Prostate gland (tissue), 2 donors: ENCODE measurements around the gene HYOU1. TPM values are rescaled to one million over a fixed set of nuclear protein-coding genes. Genes with fewer than 3 reads are reported as not detected.

ENCODE experiments used
- DNase-seq: peaks from one replicate; pipeline ENCODE4 v3.0.0-alpha.2; 2019; ENCODE audit warnings: low spot score
- H3K27ac ChIP-seq, 2 donors: fragments of 200-600 bp; sonication (generic); 2 replicates each; pipeline ENCODE4 v1.5.1; 2017 to 2019
- H3K27me3 ChIP-seq: fragments of 200-600 bp; sonication (generic); replicated peaks from 2 replicates; pipeline ENCODE4 v1.5.1; 2019; ENCODE audit not compliant: insufficient read depth
- H3K36me3 ChIP-seq, 2 donors: fragments of 200-600 bp; sonication (generic); 1 replicate in 1 of 2; 2 replicates in 1 of 2; pipeline versions ENCODE4 v1.5.1 to v1.8.1; 2017 to 2019
- H3K4me1 ChIP-seq: fragments of 200-600 bp; sonication (generic); replicated peaks from 2 replicates; pipeline ENCODE4 v1.5.1; 2019
- H3K4me3 ChIP-seq, 2 donors: fragments of 200-600 bp; sonication (generic); 2 replicates each; pipeline ENCODE4 v1.5.1; 2017 to 2019
- H3K9me3 ChIP-seq: fragments of 200-600 bp; sonication (generic); 2 replicates; pipeline ENCODE4 v1.5.1; 2017
- CTCF ChIP-seq, 4 experiments: fragments of 200-600 bp in 2 of 4; fragments of 450-650 bp in 2 of 4; sonication (generic) in 2 of 4; IDR thresholded peaks; 1 replicate in 3 of 4; 2 replicates in 1 of 4; pipeline ENCODE4 v1.5.1; 2016 to 2019; ENCODE audit warnings: antibody characterized with exemption in 4 of 4, mild to moderate bottlenecking in 2 of 4, moderate library complexity in 2 of 4
- POLR2A ChIP-seq: fragments of 450-650 bp; IDR thresholded peaks from one replicate; pipeline ENCODE4 v1.6.1; 2016; ENCODE audit warnings: antibody characterized with exemption, mild to moderate bottlenecking
- POLR2AphosphoS5 ChIP-seq: sonication (generic); formaldehyde crosslinking; IDR thresholded peaks from one replicate; pipeline ENCODE4 v1.6.1; 2017; ENCODE audit warnings: antibody characterized with exemption
- WGBS: methylation state at CpG from one replicate; pipeline ENCODE4 v1.1.5; 2018; 5-methylcytosine and 5-hydroxymethylcytosine counted together
- intact Hi-C: fragments of 100-400 bp; cut with DNase I; formaldehyde crosslinking; loops from one replicate; pipeline ENCODE4 v1.14.2; 2022
- total RNA-seq, 2 donors: library from RNA; depleted of rRNA; stranded (reverse); fragments of >200 nt; gene quantifications; one replicate each; pipeline ENCODE4 v1.1.0, GENCODE V29; 2016

Gene HYOU1
- total RNA-seq, 2 donors from 2014 or later: 115 to 149 TPM

- H3K4me3 ChIP-seq: no peak overlapping the region
- H3K27ac ChIP-seq: no peak overlapping the region
- TF ChIP-seq CTCF (IDR thresholded peaks at IDR 0.05) (no peak), POLR2AphosphoS5 (no peak), POLR2A (no peak)
- no peaks in the 10 kb centered on the region for H3K27me3 ChIP-seq
- 88% methylated on average over 2 of the region's 2 CpGs for WGBS
- no peaks in the 10 kb centered on the region for H3K9me3 ChIP-seq
- no peak for DNase-seq
- intact Hi-C loops: no loop called here
- H3K4me1 ChIP-seq: peaks cover 23% of the 10 kb centered on the region
- H3K36me3 ChIP-seq: peaks cover 0 to 4% of the 10 kb centered on the region in 2 donors
Observed at GRCh38 chr11:119026970-119027369, 30.0 kb downstream of the HYOU1 start.

DNA sequence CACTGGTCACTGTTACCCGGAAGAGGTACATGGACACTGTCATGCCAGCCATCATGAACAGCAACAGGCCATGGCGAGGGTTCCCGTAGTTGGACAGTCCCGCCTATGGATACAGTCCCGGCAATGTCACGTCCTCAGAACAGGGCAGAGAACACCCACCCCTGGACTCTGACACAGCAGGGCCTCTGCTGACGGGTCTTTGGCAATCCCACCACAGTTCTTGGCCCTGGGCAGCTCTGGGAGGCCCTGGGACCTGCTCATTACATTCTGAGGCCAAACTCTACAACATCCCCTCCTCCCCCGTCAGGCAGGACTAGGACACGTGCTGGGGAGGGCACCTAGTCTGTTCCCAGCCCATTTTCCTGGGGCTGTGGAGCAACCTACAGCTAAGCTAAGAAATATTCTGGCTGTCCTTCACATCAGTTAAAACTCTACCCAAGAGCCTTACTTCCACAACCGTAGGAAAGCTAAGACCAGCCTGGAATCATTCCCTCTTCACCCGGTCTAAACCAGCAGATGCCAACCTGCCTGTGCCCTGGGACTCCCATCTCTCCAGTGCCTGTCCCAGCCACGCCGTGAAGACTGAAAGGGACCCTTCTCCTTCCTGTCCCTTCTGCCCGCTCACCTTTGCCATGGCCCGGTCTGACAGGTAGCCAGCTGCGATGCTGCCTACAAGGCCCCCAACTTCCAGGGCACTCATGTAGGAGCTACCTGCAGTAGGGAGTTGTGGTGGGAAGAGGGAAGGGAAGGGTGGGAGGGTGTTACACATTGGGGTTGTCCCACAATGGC is 30.8 kb downstream of the HYOU1 start:
- H3K27me3 ChIP-seq: no peaks in the 10 kb centered on the region
- TF ChIP-seq POLR2AphosphoS5 (no peak), POLR2A (no peak), CTCF (IDR thresholded peaks at IDR 0.05) (no peak)
- intact Hi-C loops: no loop called here
- no peak overlapping the region for H3K4me3 ChIP-seq
- peaks cover 23% of the 10 kb centered on the region for H3K4me1 ChIP-seq
- H3K36me3 ChIP-seq: peaks cover 0 to 7% of the 10 kb centered on the region in 2 donors
- no peak for DNase-seq
- 84% methylated on average over 16 of the region's 16 CpGs for WGBS
- no peak overlapping the region for H3K27ac ChIP-seq
- no peaks in the 10 kb centered on the region for H3K9me3 ChIP-seq

GRCh38 chr11:119025541-119025940 is 31.5 kb downstream of the HYOU1 start:
- H3K9me3 ChIP-seq: no peaks in the 10 kb centered on the region
- H3K27me3 ChIP-seq: no peaks in the 10 kb centered on the region
- intact Hi-C loops: no loop called here
- peaks cover 23% of the 10 kb centered on the region for H3K4me1 ChIP-seq
- no peak overlapping the region for H3K27ac ChIP-seq
- no peak overlapping the region for H3K4me3 ChIP-seq
- DNase-seq: no peak
- 86% methylated on average over 5 of the region's 5 CpGs for WGBS
- H3K36me3 ChIP-seq: peaks cover 0 to 7% of the 10 kb centered on the region in 2 donors
- no peak for TF ChIP-seq CTCF (IDR thresholded peaks at IDR 0.05)
- TF ChIP-seq POLR2AphosphoS5: no peak
- TF ChIP-seq POLR2A: no peak

- 63% methylated on average over 5 of the region's 5 CpGs for WGBS
- no peak overlapping the region for H3K4me3 ChIP-seq
- intact Hi-C loops: no loop called here
- H3K36me3 ChIP-seq: peaks cover 0 to 7% of the 10 kb centered on the region in 2 donors
- DNase-seq: no peak
- no peak overlapping the region for H3K27ac ChIP-seq
- no peaks in the 10 kb centered on the region for H3K9me3 ChIP-seq
- peaks cover 23% of the 10 kb centered on the region for H3K4me1 ChIP-seq
- no peaks in the 10 kb centered on the region for H3K27me3 ChIP-seq
- no peak for TF ChIP-seq CTCF (IDR thresholded peaks at IDR 0.05)
- no peak for TF ChIP-seq POLR2AphosphoS5
- TF ChIP-seq POLR2A: no peak
Observed at GRCh38 chr11:119025099-119025473, 31.9 kb downstream of the HYOU1 start.
